Stimulated activated CD4-positive, alpha-beta T cell treated with anti-CD3 and anti-CD28 coated beads, Interleukin-1b, Interleukin-23, amount 100 ng/mL, for 1 hour (primary cell): ENCODE measurements around the gene ABCC5.

ENCODE experiments used
- DNase-seq, 2 donors: peaks; one replicate each; pipeline ENCODE4 v3.0.0-alpha.2; 2020; ENCODE audit warnings: low read depth in 2 of 2

ABCC5 gene

DNA sequence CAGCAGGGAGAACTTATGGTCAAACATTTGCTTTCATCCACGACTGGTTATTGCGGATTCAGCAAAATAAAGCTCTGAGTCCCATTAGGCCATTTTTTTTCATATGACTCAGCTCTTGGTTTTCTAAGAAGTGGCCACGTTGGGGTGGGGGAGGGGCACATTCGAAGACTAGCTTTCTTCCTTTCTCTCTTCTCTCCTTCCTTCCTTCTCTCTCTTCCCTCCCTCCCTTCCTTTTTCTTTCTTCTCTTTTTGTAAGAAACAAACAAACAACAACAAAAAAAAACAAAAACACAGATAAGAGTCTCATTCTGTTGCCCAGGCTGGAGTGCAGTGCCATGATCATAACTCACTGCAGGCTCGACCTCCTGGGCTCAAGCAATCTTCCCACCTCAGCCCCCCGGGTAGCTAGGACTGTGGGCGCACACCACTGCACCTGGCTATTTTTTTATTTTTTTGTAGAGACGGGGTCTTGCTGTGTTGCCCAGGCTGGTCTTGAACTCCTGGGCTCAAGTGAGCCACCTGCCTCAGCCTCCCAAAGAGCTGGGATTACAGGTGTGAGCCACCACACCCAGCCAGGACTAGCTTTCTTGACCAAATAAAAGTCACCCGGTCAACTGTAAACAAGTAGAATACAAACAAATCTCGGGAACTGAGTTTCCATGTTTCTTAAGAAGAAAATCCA, 41.6 kb downstream of the ABCC5 start:
- DNase-seq, result no peak

DNA sequence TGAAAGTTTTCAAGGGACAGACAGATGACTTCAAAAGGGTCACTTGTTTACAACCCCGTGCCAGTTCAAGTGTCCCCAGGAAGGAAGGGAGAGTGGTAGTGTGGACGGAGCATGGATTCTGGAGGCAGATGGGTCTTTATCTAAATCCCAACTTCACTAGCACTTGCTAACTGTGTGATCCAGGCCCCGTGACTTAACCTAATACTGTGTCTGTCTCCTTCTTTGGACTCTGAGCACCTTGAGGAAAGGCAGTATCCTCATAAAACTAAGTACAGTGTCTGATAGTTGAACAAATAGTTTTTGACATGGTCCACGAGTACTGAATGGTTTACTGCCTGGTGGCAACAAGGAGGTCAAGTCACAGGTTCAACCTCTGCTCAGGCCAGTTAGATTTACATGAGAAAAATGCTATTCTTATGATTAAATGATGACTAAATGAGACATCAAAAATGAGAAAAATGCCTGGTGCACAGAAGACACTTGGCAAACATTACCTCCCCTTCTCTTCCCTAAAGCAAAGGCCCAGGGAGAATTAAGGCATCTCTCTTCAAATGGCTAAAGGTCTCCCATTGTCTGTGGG, 48.9 kb downstream of the ABCC5 start:
- DNase-seq, result no peak

GRCh38 chr3:183967693-183968092, 50.0 kb downstream of the ABCC5 start:
- no peak for DNase-seq

DNA sequence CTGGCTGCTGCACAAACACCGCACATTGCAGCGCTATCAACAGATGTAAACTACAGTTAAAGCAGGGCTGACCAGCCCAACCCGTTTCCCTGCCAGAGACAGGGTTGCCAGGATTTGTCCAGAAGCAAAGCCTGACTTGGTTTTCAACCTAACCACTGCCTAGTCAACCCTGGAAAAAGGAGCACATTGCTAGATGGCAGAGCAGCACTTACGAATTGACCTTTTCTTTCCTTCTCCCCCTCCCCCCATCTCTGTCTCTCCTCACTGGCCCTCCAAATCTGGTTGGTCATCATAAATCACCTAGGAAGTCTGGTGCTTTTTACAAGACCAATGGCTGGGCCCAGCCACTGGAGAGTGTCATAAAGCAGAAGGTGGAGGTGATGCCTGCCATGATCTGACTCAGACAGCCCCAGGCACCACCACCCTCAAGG, 51.3 kb downstream of the ABCC5 start:
- no peak for DNase-seq

DNA sequence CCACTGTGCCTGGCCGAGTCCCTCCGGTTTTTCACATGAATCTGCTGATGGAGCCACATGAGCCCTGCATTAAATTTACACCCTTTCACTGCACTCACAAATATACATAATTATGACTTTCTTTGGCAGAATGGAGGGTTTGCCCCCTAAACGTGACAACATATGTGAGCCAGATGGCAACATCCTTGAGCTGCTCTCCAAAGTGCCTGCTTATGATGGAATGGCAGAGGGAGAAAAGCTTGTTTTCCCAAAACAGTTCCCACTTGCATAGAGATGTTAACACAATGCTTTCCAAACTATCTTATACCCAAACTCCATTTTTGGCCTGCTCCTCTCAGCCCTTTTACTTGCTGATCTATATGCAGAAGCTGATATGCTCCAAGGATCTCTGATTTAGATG, 54.9 kb downstream of the ABCC5 start:
- DNase-seq, result no peak

GRCh38 chr3:183959214-183959613, 58.5 kb downstream of the ABCC5 start:
- DNase-seq, result no peak

DNA sequence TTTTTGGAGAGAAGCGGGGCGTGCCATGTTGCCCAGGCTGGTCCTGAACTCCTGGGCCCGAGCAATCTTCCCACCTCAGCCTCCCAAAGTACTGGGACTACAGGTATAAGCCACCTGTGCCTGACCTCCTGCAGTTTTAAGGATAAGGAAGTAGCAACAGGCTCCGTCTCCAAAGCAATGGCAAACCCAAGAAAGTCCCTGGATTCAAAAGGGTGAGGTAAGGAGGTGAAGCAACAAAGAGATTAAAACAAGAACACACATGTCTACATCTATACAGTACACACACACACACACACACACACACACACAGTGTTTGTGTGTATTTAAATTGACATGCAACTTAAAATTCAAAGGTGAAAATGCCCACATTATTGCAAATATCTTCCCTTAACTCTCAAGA, 58.9 kb downstream of the ABCC5 start:
- no peak for DNase-seq

- DNase-seq, result no peak
These were observed 59.5 kb downstream of the ABCC5 start for GRCh38 chr3:183958226-183958625.

- no peak for DNase-seq
These were observed 62.8 kb downstream of the ABCC5 start for GRCh38 chr3:183954875-183955274.

DNA sequence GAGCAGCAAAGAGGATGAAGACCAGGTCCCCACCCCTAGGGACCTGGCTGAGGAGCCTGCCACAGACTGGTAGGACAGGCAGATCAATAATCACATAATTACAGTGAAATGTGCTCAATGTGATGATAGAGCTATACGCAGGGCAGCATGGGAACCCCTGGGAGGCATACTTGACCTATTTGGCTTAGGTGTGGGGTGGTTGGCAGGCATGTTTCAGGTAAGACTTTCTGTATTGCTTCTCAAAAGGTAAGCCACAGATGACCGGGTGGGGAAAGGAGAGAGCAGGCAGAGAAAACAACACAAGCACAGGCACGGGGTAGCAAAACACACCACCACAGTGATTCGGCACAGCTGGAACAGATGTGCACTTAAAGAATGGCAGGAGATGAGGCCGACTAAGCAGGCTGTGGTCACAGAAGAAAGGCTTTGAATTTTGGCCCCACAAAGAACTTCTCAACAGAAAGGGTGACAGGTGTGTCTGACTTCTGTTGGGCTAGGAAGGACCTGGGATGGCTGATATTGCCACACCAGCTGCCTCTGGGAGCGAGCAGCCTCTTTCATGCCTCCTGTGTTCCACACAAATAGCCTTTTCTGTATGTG, 64.1 kb downstream of the ABCC5 start:
- DNase-seq, result no peak

- DNase-seq, result no peak
These were observed 66.2 kb downstream of the ABCC5 start for GRCh38 chr3:183951459-183951858.

GRCh38 chr3:183949690-183950089, 68.0 kb downstream of the ABCC5 start:
- DNase-seq, result no peak

DNA sequence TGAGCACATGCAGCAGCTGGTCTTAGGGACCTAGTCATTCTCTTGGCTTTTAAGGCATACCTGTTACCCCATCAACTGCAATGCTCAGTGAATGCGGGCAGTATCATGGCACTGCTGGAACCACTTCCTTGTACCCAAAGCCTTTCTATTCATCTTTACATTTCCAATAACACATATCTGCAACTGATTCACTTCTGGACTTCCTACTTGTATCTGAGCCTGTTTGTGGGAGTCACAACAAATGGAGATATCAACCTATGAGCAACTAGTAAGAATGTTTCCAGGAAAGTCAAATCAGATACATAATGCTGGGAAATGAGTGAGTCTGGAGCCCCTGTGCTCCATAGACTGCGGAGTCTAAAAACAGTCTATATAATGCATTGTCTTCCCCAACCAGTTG, 71.6 kb downstream of the ABCC5 start:
- DNase-seq, result no peak

DNA sequence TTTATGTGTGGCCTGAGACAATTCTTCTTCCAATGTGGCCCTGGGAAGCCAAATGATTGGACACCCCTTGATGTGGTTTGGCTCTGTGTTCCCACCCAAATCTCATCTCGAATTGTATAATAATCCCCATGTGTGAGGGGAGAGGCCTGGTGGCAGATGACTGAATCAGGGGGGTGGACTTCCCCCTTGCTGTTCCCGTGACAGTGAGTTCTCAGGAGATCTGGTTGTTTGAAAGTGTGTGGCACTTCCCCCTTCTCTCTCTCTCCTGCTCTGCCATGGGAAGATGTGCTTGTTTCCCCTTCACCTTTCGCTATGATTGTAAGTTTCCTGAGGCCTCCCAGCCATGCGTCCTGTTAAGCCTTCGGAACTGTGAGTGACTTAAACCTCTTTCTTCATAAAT, 72.9 kb downstream of the ABCC5 start:
- no peak for DNase-seq

- DNase-seq, result no peak
These were observed 73.9 kb downstream of the ABCC5 start for GRCh38 chr3:183943739-183944138.

DNA sequence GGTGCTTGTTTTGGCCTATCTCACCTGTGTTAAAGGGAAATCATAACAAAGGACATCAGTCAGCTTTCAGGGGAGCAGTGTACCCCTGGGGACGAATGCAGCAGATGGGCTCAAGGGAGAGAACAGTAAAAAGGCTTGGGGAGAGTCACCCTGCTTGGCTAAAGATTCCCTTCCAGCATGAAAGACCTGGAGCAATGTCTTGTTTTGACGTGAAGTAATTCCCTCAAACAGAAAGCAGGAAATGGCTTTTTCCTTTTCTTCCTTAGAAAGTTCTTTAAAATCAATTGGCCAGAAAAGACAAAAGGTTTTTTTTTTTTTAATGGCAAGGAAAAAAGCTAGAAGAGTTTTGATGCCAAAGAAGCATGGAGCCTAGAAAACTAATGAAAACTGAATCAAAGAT, 76.5 kb downstream of the ABCC5 start:
- DNase-seq, result no peak

- DNase-seq, result no peak
These were observed 79.9 kb downstream of the ABCC5 start for GRCh38 chr3:183937601-183938286.

- DNase-seq, result no peak
These were observed 84.5 kb downstream of the ABCC5 start for GRCh38 chr3:183933160-183933559.

DNA sequence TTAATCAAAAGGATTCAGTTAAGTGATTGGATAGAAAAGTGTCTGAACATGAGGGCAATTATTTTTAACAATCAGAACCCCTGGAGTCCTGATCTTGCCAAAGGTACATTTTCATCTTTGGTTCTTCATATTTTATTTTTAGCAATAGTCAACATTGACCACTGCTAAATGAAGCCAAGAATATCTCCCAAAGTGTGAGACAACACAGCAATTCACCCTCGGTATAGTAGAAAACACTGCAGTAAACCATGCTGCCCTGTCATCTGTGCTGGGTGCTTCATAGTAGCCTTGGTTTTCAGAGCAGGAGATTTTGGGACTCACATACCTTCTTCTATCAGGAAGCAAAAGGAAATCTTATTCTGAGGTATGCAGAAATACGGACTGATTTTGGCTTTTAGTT, 85.8 kb downstream of the ABCC5 start:
- no peak for DNase-seq

- no peak for DNase-seq
These were observed 87.6 kb downstream of the ABCC5 start for GRCh38 chr3:183930086-183930485.

- no peak for DNase-seq
These were observed 90.6 kb downstream of the ABCC5 start for GRCh38 chr3:183927059-183927458.

DNA sequence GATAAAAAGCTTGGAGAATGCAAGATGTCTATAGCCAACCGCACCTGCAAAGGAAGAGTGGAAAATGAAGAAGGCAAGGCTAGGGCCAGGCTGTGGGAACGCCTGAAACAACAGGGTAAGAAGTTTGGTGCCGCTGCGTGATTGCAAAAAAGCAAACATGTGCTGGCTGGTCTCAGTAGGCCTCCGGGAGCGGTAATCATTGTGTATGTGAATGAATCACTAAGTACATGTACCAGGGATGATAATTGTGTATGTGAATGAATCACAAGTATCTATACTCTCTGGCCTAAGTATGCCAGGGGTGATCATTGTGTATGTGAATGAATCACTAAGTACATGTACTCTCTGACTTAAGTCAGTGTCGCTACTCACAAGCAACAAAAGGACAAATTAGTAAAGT, 92.7 kb downstream of the ABCC5 start:
- DNase-seq, result no peak

DNA sequence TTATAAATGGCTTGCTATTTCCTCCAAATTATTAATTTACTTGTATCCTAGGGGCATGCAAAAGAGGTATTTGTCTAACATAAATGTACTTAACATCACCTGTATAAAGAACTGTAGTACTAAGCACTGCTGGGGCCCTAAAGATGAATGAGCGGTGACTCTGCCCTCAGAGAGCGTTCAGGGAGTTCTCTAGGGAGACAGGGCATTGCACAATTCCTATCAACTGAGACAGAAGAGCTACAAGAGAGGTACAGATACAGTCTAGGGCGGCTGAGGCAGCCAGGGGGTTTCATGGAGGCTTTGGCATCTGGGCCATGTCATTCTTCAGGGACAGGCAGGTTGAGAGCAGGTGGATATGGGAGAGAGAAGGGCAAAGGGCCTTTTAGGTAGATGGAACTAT, 93.1 kb downstream of the ABCC5 start:
- no peak for DNase-seq
